ENCODE results near the gene SHQ1. TPM values are rescaled to one million over a fixed set of nuclear protein-coding genes. Genes with fewer than 3 reads are reported as not detected.

The SHQ1 gene
- total RNA-seq, 1 experiment from 2014 or later, result 32.5 TPM

DNA sequence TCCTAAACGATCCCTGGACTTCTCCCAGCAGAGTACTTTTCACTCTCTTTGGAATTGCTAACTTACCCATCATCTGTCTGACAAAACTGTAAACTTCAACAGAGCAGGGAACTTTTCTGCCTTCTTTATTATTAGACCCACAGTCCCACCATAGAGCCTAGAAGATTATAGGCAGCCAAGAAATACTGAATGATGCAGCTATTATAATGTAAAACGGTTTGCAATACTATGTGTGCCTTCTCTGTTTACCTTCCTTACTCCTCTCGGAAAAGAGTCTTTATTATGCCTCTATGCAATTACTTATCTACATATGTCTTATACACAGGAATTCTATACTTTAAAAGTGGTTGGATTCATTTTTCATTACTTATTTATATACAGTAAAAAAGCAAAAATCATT lies 36.0 kb downstream of the SHQ1 start:
- Histone ChIP-seq H3K18ac (ENCODE audit: insufficient read length, low read depth, low read length) (no peak overlapping the region), H2AK5ac (ENCODE audit: insufficient read length, low read length) (no peak overlapping the region), H3K23ac (ENCODE audit: insufficient read length, low read depth, low read length) (no peak overlapping the region), H4K8ac (replicated peaks; ENCODE audit: insufficient read length, low read depth, low read length) (no peak overlapping the region), H3K27ac (ENCODE audit: insufficient read length, low read depth, low read length) (peak overlapping the region; percentile 25), H3K4me1 (ENCODE audit: insufficient read depth, low read length) (peaks cover 4% of the 10 kb centered on the region; the same call in 1 of the 2 replicates), H3K79me1 (ENCODE audit: insufficient read depth, low read depth, low read length, poor library complexity, severe bottlenecking) (no peaks in the 10 kb centered on the region), H4K5ac (ENCODE audit: insufficient read length, low read depth, low read length) (no peak overlapping the region), H4K20me1 (ENCODE audit: control insufficient read depth, insufficient read depth, insufficient read length) (no peaks in the 10 kb centered on the region), H3K23me2 (ENCODE audit: insufficient read length, low read depth, low read length, poor library complexity, severe bottlenecking) (no peaks in the 10 kb centered on the region), H2BK5ac (ENCODE audit: insufficient read length, low read length) (no peak overlapping the region), H3T11ph (ENCODE audit: low read length) (no peak overlapping the region), H2BK20ac (ENCODE audit: low read depth, low read length, poor library complexity, severe bottlenecking) (no peak overlapping the region), H2BK12ac (ENCODE audit: insufficient read length, low read depth, low read length) (no peak overlapping the region), H3K79me2 (ENCODE audit: insufficient read depth, low read length) (no peaks in the 10 kb centered on the region), H2AFZ (ENCODE audit: low read length) (no peak overlapping the region), H3K4me2 (ENCODE audit: insufficient read depth, insufficient read length, low read length) (no peak overlapping the region), H4K91ac (ENCODE audit: insufficient read length, low read depth, low read length) (no peak overlapping the region), H2BK120ac (ENCODE audit: low read depth, low read length, poor library complexity, severe bottlenecking) (no peak overlapping the region), H3K9ac (ENCODE audit: extremely low read depth, insufficient read length, low read length) (no peak overlapping the region), H2BK15ac (ENCODE audit: low read depth, low read length) (no peak overlapping the region), H3K4ac (ENCODE audit: low read depth, low read length) (no peak overlapping the region), H3K27me3 (ENCODE audit: insufficient read depth, low read length) (no peaks in the 10 kb centered on the region), H3K9me3 (ENCODE audit: control insufficient read depth, low read depth, low read length) (no peaks in the 10 kb centered on the region), H3K56ac (ENCODE audit: insufficient read length, low read depth, low read length) (no peak overlapping the region), H3K14ac (ENCODE audit: insufficient read depth, low read length) (no peak overlapping the region)
- H3K36me3 Mint-ChIP-seq (ENCODE audit: insufficient read depth in 1 of 3, low read depth in 3 of 3), result peaks cover 0 to 7% (median 0%) of the 10 kb centered on the region in 3 experiments; a peak in 3 of 7 replicates
- peak overlapping the region; percentile 89 to 91 (median 90); a peak in 6 of 7 replicates for H3K27ac Mint-ChIP-seq
- H3K9me3 Mint-ChIP-seq, result no peaks in the 10 kb centered on the region
- peak overlapping the region in 1 of 2 experiments; percentile 34; a peak in 1 of 5 replicates for H3K4me3 Mint-ChIP-seq
- peaks cover 34 to 45% of the 10 kb centered on the region in 2 experiments for H3K4me1 Mint-ChIP-seq
- DNase-seq, result no peak
- TF ChIP-seq, protein P1, sequence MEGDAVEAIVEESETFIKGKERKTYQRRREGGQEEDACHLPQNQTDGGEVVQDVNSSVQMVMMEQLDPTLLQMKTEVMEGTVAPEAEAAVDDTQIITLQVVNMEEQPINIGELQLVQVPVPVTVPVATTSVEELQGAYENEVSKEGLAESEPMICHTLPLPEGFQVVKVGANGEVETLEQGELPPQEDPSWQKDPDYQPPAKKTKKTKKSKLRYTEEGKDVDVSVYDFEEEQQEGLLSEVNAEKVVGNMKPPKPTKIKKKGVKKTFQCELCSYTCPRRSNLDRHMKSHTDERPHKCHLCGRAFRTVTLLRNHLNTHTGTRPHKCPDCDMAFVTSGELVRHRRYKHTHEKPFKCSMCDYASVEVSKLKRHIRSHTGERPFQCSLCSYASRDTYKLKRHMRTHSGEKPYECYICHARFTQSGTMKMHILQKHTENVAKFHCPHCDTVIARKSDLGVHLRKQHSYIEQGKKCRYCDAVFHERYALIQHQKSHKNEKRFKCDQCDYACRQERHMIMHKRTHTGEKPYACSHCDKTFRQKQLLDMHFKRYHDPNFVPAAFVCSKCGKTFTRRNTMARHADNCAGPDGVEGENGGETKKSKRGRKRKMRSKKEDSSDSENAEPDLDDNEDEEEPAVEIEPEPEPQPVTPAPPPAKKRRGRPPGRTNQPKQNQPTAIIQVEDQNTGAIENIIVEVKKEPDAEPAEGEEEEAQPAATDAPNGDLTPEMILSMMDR (conservative IDR thresholded peaks at IDR 0.05), result no peak
- H3K27me3 Mint-ChIP-seq (ENCODE audit: low read depth), result no peaks in the 10 kb centered on the region
- WGBS (ENCODE audit: extremely low coverage, insufficient read length, low lambda C conversion rate), result no CpG with 5 or more reads among the region's 3 CpGs
